ENCODE measurements around the gene CRISP2. TPM values are rescaled to one million over a fixed set of nuclear protein-coding genes. Genes with fewer than 3 reads are reported as not detected.

CRISP2 gene
- total RNA-seq, 4 donors from 2014 or later = not detected

GRCh38 chr6:49720372-49720771, 7.0 kb upstream of the CRISP2 start:
- H3K27ac ChIP-seq (replicated peaks in 1 of 4) = no peak overlapping the region
- H3K4me1 ChIP-seq = no peaks in the 10 kb centered on the region
- H3K4me3 ChIP-seq = no peak overlapping the region
- DNase-seq (ENCODE audit: extremely low spot score) = no peak
- 89% methylated on average over 7 of the region's 7 CpGs for WGBS
- H3K27me3 ChIP-seq = no peaks in the 10 kb centered on the region
- no peaks in the 10 kb centered on the region for H3K36me3 ChIP-seq
- no peak for TF ChIP-seq POLR2A (IDR thresholded peaks at IDR 0.05; ENCODE audit: low read depth)
- TF ChIP-seq EP300 (IDR thresholded peaks at IDR 0.05) = no peak
- intact Hi-C loops (cut with DNase I) = no loop called here
- H3K9me3 ChIP-seq = no peaks in the 10 kb centered on the region

GRCh38 chr6:49698478-49698877, 14.9 kb downstream of the CRISP2 start:
- intact Hi-C loops (cut with DNase I) = no loop called here
- TF ChIP-seq EP300 (IDR thresholded peaks at IDR 0.05) = no peak
- no peak for TF ChIP-seq CTCF (IDR thresholded peaks at IDR 0.05)
- TF ChIP-seq POLR2A (IDR thresholded peaks at IDR 0.05; ENCODE audit: low read depth) = no peak
- no peak for TF ChIP-seq POLR2AphosphoS5 (IDR thresholded peaks at IDR 0.05)
- H3K4me1 ChIP-seq = no peaks in the 10 kb centered on the region

GRCh38 chr6:49693512-49693911, 19.8 kb downstream of the CRISP2 start:
- Histone ChIP-seq H3K36me3 (no peaks in the 10 kb centered on the region), H3K4me1 (no peaks in the 10 kb centered on the region), H3K4me3 (no peak overlapping the region), H3K9me3 (peaks cover 0 to 20% (median 7%) of the 10 kb centered on the region in 4 donors), H3K27ac (replicated peaks in 1 of 4) (no peak overlapping the region), H3K27me3 (no peaks in the 10 kb centered on the region)
- no peak for DNase-seq (ENCODE audit: extremely low spot score)
- intact Hi-C loops (cut with DNase I) = no loop called here
- TF ChIP-seq CTCF (IDR thresholded peaks at IDR 0.05) (no peak), EP300 (IDR thresholded peaks at IDR 0.05) (no peak), POLR2AphosphoS5 (IDR thresholded peaks at IDR 0.05) (no peak), POLR2A (IDR thresholded peaks at IDR 0.05; ENCODE audit: low read depth) (no peak)
- 76% methylated on average over 1 of the region's 1 CpG for WGBS

More at GRCh38 chr6:49698478-49698877, 14.9 kb downstream of the CRISP2 start:
- H3K9me3 ChIP-seq = peaks cover 0 to 15% (median 6%) of the 10 kb centered on the region in 4 donors
- no peaks in the 10 kb centered on the region for H3K27me3 ChIP-seq
- no peaks in the 10 kb centered on the region for H3K36me3 ChIP-seq
- H3K4me3 ChIP-seq = no peak overlapping the region
- no peak overlapping the region for H3K27ac ChIP-seq (replicated peaks in 1 of 4)
- no peak for DNase-seq (ENCODE audit: extremely low spot score)

- Histone ChIP-seq H3K27me3 (no peaks in the 10 kb centered on the region), H3K27ac (replicated peaks in 1 of 4) (no peak overlapping the region), H3K9me3 (peaks cover 0 to 20% (median 7%) of the 10 kb centered on the region in 4 donors), H3K4me1 (no peaks in the 10 kb centered on the region), H3K4me3 (no peak overlapping the region), H3K36me3 (no peaks in the 10 kb centered on the region)
- WGBS = 77% methylated on average over 2 of the region's 2 CpGs
- intact Hi-C loops (cut with DNase I) = no loop called here
- no peak for DNase-seq (ENCODE audit: extremely low spot score)
- TF ChIP-seq CTCF (IDR thresholded peaks at IDR 0.05) (no peak), POLR2AphosphoS5 (IDR thresholded peaks at IDR 0.05) (no peak), POLR2A (IDR thresholded peaks at IDR 0.05; ENCODE audit: low read depth) (no peak), EP300 (IDR thresholded peaks at IDR 0.05) (no peak)
These were observed 20.8 kb downstream of the CRISP2 start for GRCh38 chr6:49692534-49692933.

- no peak for TF ChIP-seq POLR2A (IDR thresholded peaks at IDR 0.05; ENCODE audit: low read depth)
- TF ChIP-seq EP300 (IDR thresholded peaks at IDR 0.05) = no peak
- TF ChIP-seq CTCF (IDR thresholded peaks at IDR 0.05) = no peak
- no peak for TF ChIP-seq POLR2AphosphoS5 (IDR thresholded peaks at IDR 0.05)
- no peak for DNase-seq (ENCODE audit: extremely low spot score)
- H3K4me1 ChIP-seq = no peaks in the 10 kb centered on the region
- H3K4me3 ChIP-seq = no peak overlapping the region
- 64% methylated on average over 4 of the region's 4 CpGs for WGBS
- intact Hi-C loops (cut with DNase I) = no loop called here
- H3K9me3 ChIP-seq = peaks cover 0 to 4% (median 0%) of the 10 kb centered on the region in 4 donors
- no peaks in the 10 kb centered on the region for H3K27me3 ChIP-seq
- H3K27ac ChIP-seq (replicated peaks in 1 of 4) = no peak overlapping the region
- H3K36me3 ChIP-seq = no peaks in the 10 kb centered on the region
These were observed 36.6 kb downstream of the CRISP2 start for GRCh38 chr6:49676671-49677281.
